BE2C (cell line): ENCODE measurements around the gene CLOCK.

Source experiments
- DNase-seq: peaks from one replicate; pipeline ENCODE4 v3.0.0-alpha.2; 2020
- H3K27me3 ChIP-seq: fragments of 250-450 bp; sonication (Bioruptor Pico); 2 replicates; pipeline ENCODE4 v1.5.1; 2020; ENCODE audit warnings: mild to moderate bottlenecking
- H3K36me3 ChIP-seq: fragments of 250-450 bp; sonication (Bioruptor Pico); 2 replicates; pipeline ENCODE4 v1.5.1; 2020; ENCODE audit warnings: mild to moderate bottlenecking
- H3K4me1 ChIP-seq: fragments of 250-450 bp; sonication (Bioruptor Pico); 2 replicates; pipeline ENCODE4 v1.5.1; 2020
- H3K4me3 ChIP-seq: 2 replicates; pipeline ENCODE4 v1.5.1; 2011; ENCODE audit warnings: low read depth, low read length
- H3K9me3 ChIP-seq: fragments of 250-450 bp; sonication (Bioruptor Pico); 2 replicates; pipeline ENCODE4 v1.5.1; 2020
- CTCF ChIP-seq: IDR thresholded peaks from 2 replicates; pipeline ENCODE4 v1.5.1; 2012; ENCODE audit warnings: mild to moderate bottlenecking, low read depth, low read length

CLOCK gene

GRCh38 chr4:55517526-55518229 is 29.0 kb downstream of the CLOCK start:
- DNase-seq: no peak
- H3K4me3 ChIP-seq: no peak overlapping the region
- H3K27me3 ChIP-seq: no peaks in the 10 kb centered on the region
- no peaks in the 10 kb centered on the region for H3K9me3 ChIP-seq
- no peaks in the 10 kb centered on the region for H3K4me1 ChIP-seq
- no peak for TF ChIP-seq CTCF
- no peaks in the 10 kb centered on the region for H3K36me3 ChIP-seq

- no peak for TF ChIP-seq CTCF
- no peak for DNase-seq
Observed at GRCh38 chr4:55512922-55513571, 33.7 kb downstream of the CLOCK start.

DNA sequence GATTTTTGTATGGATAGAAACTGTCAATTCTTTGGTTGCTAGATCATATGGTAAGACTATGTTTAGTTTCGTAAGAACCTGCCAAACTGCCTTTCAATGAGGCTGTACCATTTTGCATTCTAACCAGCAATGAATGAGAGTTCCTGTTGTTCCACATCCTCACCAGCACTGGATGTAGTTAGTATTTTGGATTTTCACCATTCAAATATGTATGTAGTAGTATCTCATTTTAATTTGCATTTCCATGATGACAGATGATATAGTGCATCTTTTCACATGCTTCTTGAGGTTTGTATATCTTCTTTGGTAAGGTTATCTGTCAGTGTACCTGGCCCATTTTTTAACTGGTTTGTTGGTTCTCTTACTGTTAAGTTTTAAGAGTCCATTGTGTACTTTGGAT is 34.6 kb downstream of the CLOCK start:
- Histone ChIP-seq H3K4me3 (no peak overlapping the region), H3K27me3 (no peaks in the 10 kb centered on the region), H3K36me3 (no peaks in the 10 kb centered on the region), H3K4me1 (no peaks in the 10 kb centered on the region), H3K9me3 (no peaks in the 10 kb centered on the region)
- no peak for TF ChIP-seq CTCF
- no peak for DNase-seq

More at GRCh38 chr4:55512922-55513571, 33.7 kb downstream of the CLOCK start:
- Histone ChIP-seq H3K4me3 (no peak overlapping the region), H3K36me3 (no peaks in the 10 kb centered on the region), H3K27me3 (no peaks in the 10 kb centered on the region), H3K4me1 (no peaks in the 10 kb centered on the region), H3K9me3 (no peaks in the 10 kb centered on the region)

- Histone ChIP-seq H3K36me3 (no peaks in the 10 kb centered on the region; the same call in 1 of the 2 replicates), H3K4me3 (no peak overlapping the region)
Observed at GRCh38 chr4:55510685-55511084, 36.0 kb downstream of the CLOCK start.

GRCh38 chr4:55509266-55509665 is 37.4 kb downstream of the CLOCK start:
- Histone ChIP-seq H3K27me3 (no peaks in the 10 kb centered on the region), H3K9me3 (no peaks in the 10 kb centered on the region), H3K4me3 (no peak overlapping the region), H3K36me3 (no peaks in the 10 kb centered on the region; the same call in 1 of the 2 replicates), H3K4me1 (no peaks in the 10 kb centered on the region)
- TF ChIP-seq CTCF: no peak
- DNase-seq: peak; percentile 23

More at GRCh38 chr4:55510685-55511084, 36.0 kb downstream of the CLOCK start:
- H3K4me1 ChIP-seq: no peaks in the 10 kb centered on the region
- DNase-seq: no peak
- TF ChIP-seq CTCF: no peak
- no peaks in the 10 kb centered on the region for H3K27me3 ChIP-seq
- no peaks in the 10 kb centered on the region for H3K9me3 ChIP-seq

GRCh38 chr4:55507612-55508011 is 39.1 kb downstream of the CLOCK start:
- DNase-seq: no peak
- Histone ChIP-seq H3K27me3 (no peaks in the 10 kb centered on the region), H3K4me1 (no peaks in the 10 kb centered on the region), H3K9me3 (no peaks in the 10 kb centered on the region), H3K36me3 (no peaks in the 10 kb centered on the region; the same call in 1 of the 2 replicates), H3K4me3 (no peak overlapping the region)
- TF ChIP-seq CTCF: no peak
